HG03439 (cell line): ENCODE measurements around the gene STYXL1.

Experiments
- ATAC-seq: cut with Tn5 transposase; IDR thresholded peaks from one replicate; pipeline ENCODE4 v1.9.1; 2021; ENCODE audit warnings: mild to moderate bottlenecking, moderate library complexity; ENCODE audit not compliant: unreplicated experiment

The STYXL1 gene

DNA sequence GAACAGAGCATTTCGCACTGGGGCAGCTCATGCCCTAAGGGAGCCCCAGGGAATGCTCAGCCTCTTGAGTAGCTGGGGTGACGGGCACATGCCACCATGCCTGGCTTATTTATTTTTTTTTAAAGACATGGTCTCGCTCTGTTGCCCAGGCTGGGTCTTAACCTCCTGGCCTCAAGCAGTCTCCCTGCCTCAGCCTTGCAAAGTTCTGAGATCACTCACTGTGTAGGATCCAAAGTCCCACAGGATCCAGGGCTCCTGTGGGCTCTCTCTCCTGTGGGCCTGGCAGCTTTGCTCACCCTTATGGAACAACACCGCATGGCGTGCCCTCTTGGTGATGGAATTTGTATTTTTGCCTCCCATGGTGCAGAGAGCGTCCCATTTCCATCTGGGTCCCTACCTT is 87.4 kb downstream of the STYXL1 start:
- no peak for ATAC-seq

- ATAC-seq = no peak
These were observed 88.8 kb downstream of the STYXL1 start for GRCh38 chr7:75958802-75959543.

DNA sequence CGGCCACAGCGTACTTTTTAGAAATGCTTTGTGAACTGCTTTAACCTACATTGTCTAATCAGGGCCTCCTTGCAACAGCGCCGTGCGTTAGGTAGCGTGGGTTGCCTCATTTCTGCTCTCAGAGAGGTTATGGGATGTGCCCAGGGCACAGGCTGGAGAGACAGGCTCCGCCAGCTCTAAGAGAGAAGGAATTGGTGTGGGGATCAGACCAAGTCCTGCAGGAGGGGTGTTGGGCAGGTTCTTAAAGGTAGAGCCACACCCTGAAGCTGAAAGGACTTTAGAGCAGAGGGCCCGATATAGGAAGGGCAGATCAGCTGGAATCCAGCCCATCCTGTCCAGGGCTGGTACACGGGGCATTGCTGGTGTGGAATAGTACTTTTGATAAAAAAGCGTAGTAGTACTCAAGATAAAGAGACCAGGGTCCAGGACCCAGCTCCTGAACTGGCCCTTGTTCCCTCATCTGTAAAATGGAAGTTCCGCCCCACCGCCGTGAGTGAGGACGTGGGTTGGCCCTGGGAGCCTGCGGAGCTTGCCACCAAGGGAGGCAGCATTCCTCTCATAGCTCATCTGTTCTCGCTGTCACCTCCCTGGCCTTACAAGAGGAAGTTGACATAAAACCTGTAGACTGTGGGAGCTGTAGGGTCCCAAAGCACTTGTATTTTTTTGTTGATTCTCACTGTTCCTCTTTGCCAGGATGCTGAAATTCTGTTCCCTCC is 90.6 kb downstream of the STYXL1 start:
- ATAC-seq = no peak

DNA sequence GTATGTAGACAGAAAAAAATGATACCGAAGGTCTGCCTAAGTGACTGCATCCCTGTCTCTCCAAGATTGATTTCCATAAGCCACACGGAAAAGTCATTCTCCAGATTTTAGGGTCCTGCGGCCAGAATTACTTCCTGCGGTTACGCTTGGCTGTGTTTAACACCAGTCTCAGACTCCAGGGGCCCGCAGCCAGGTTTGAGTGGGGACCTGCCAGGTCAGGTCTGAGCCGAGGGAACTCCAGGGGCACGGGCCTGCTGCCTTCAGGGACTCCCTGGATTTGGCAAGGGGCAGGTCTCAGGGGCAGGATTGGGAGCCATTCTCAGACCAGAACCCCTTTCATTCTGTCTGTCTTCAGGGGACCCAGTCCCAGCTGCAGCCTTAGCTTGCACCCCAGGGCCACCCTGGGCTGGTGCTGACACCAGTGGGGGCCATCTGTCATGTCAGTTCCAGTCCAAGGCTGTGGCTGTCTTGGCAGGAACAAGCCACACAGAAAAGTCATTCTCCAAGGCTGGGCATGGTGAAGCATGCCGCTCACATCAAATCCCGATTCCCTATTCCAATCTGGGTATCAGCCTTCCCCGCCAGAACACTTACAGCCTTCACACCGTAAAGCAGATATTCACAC is 92.4 kb downstream of the STYXL1 start:
- ATAC-seq = no peak

DNA sequence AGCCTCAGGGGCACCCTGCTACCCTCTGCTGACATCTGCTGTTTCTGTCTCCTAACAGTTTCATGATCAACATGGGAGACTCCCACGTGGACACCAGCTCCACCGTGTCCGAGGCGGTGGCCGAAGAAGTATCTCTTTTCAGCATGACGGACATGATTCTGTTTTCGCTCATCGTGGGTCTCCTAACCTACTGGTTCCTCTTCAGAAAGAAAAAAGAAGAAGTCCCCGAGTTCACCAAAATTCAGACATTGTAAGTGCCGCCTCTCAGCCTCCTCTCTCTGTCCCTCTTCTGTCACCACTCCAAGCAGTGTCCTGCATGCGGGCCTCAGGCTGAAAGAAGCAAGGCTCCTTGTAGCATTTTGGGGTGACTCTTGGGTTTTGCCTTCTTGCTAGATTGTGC is 93.9 kb downstream of the STYXL1 start:
- no peak for ATAC-seq

- no peak for ATAC-seq
These were observed 94.4 kb downstream of the STYXL1 start for GRCh38 chr7:75953431-75953830.

- ATAC-seq = no peak
These were observed 96.3 kb downstream of the STYXL1 start for GRCh38 chr7:75951506-75951905.

- no peak for ATAC-seq
These were observed 97.6 kb downstream of the STYXL1 start for GRCh38 chr7:75950111-75950681.

DNA sequence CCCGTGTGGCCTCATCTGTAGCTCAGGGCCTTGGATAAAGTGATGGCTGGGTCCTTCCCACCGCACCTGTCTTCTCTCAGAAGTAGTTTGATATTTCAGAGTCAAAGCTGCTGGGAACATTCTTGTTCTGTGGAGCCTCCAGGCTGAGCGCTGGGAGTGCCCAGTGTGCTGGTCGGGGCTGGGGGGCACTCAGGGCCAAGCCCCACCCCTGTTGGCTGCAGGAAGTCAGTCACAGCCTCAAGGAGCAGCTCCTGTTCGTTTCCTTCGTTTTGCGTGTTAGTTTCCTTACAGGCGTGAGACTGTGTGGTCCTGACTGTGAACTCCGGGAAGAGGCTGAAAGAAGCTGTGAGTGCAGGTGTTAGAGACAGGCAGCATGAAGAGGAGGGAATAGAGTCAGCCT is 99.6 kb downstream of the STYXL1 start:
- no peak for ATAC-seq
